DMS79 (cell line): ENCODE measurements around the gene MFN1.
"Not testable (repeated sequence)": the region's sequence is repeated elsewhere in the genome, so short reads cannot be mapped to it uniquely, and the experiment has no call there.

Source experiments
- DNase-seq: peaks from one replicate; lab custom pipeline; 2025; lab: John Stamatoyannopoulos, UW

MFN1 gene

DNA sequence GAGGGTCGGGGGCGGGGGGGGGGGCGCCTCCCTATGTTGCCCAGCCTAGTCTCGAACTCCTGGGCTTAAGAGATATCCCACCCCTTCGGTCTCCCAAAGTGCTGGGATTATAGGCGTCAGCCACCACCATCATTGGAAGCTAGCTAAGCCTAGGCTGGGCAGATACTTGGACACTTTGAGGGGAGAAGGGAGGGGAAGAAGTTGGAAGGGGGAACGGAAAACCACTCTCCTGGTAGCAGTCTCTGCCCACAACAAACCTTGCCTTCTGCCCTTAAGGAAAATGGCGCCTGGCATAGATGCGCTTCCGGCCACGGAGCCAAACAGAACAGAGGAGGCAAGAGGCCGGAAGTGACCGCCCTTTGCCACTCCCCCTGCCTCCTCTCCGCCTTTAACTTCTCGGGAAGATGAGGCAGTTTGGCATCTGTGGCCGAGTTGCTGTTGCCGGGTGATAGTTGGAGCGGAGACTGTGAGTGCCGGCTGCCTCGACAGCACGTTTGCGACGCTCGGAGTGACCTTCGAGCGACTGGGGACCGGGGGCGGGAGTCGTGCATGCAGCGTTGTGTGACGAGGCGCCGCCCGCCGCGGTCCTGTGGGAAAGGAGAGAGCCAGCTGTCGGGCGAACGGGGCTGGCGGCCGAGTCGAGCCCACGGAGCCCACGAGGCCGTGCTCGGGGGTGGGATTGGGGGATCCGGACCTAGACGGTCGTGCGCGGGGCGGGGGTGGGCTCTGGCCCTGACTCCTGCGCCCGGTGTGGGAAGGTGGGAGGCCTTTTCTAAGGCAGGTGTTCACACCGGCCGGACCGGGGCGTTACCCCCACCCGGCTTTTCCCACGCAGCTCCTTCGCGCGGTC, at the start of gene MFN1:
MFN1 (plus strand) TSS at position 365 of the 850 bp plus-strand sequence. CDS start 1,143 bp downstream, outside the sequence.
- peak; percentile 94 for DNase-seq

DNA sequence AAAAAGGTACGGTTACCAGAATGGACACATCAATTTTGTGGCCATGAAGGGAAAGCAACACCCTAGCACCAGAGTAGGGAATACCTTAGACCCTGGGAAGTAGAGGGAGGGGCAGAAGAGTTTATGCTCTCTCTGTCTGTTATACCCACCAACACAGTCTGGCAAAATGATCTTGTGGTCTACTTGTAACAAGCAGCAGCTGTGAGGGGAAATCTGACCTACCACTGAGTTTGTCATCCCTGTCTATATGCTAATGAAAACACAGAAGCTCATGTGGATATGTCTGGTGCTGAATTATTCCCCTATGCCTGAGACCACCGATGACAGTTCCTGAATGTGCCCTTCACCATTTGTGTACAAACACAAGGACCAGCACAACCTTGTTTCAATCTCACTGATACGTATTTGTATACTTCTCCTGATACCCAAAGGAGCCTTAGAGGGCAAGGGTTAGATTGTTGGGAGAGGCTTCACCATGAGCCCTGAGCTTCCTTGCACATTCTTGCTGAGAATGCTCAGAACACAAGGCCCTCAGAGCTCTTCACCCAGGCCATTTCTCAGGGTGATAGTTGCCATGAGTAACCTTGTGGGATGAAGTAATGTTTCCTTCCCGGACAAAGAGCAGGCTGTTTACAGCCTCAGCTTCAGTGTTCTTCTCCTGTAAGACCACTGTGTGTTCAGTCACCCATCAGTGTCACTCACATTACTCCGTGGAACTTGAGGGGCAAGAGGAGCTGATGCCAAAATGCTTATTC, 49.4 kb upstream of the MFN1 start:
- no peak for DNase-seq

- DNase-seq: no peak
Observed at GRCh38 chr3:179299316-179299715, 48.2 kb upstream of the MFN1 start.

GRCh38 chr3:179299999-179300613, 47.4 kb upstream of the MFN1 start:
- DNase-seq: no peak

DNA sequence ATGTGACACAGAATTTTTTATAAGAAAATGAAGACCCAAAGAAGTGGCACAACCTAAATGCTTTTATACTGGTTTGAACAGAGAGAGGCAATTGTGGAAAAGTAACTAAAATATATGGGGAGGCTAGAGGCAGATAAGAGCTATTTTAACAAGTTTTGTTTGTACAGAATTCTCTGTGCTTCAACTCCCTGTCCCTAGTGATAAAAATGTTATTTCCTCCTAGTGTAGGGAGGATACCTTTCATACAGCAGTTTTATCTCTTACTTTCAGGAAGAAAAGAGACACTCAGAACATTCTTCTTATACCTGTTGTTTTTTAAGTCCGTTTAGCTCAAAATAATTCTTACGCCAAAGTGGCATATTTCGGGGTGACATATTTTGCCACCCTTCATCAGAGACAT, 45.9 kb upstream of the MFN1 start:
- DNase-seq: no peak

DNA sequence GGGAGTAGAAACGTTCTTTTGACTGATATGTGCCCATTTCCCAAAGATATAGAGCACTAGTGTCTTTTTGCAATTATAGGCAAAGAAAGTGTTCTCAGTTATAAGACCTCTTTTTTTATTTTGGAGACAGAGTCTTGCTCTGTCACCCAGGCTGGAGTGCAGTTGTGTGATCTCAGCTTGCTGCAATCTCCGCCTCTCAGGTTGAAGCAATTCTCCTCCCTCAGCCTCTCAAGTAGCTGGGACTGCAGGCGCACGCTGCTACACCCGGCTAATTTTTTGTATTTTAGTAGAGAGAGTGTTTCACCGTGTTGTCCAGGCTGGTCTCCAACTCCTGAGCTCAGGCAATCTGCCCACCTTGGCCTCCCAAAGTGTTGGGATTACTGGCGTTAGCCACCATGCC, 45.4 kb upstream of the MFN1 start:
- DNase-seq: no peak

- DNase-seq: no peak
Observed at GRCh38 chr3:179304605-179305004, 42.9 kb upstream of the MFN1 start.

- DNase-seq: not testable (repeated sequence)
Observed at GRCh38 chr3:179307362-179307761, 40.1 kb upstream of the MFN1 start.

DNA sequence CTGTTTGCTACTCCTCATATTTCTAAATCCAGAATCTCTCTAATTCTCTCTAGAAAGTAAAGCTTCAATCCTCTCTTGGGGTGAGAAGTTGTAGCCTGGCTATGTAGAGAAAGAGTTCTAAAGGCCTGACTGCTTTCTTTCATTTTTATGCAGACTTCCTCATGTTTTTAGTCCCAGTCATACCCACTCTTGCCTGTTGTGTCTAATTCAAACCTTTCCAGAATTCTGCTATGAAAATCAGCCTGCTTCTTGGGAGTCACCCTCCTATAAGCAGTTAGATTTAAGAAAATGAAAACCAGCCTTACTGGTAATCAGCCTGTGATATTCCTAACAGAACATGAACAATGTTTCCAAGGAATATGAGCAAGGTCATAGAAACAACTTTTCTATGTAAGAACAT, 39.5 kb upstream of the MFN1 start:
- no peak for DNase-seq

- no peak for DNase-seq
Observed at GRCh38 chr3:179309225-179310078, 38.1 kb upstream of the MFN1 start.

DNA sequence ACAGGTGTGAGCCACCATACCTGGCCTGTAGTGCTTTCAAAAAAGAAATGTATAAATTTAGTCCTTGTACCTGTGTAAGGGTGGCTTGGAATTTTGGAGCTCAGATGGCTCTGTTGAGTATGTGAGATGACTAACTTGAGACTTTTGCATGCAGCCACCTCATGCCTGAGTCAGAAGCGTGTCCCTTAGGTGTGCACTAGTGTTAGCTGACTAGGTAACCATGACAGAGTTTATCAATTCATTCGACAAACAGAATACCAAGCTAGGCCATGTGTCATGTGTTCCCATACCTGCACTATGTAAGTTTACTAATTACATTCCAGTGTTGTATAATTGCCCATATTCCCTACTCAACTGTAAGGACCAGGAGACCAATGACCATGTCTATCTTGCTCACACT, 28.6 kb upstream of the MFN1 start:
- DNase-seq: no peak

- DNase-seq: no peak
Observed at GRCh38 chr3:179321668-179322285, 25.7 kb upstream of the MFN1 start.

DNA sequence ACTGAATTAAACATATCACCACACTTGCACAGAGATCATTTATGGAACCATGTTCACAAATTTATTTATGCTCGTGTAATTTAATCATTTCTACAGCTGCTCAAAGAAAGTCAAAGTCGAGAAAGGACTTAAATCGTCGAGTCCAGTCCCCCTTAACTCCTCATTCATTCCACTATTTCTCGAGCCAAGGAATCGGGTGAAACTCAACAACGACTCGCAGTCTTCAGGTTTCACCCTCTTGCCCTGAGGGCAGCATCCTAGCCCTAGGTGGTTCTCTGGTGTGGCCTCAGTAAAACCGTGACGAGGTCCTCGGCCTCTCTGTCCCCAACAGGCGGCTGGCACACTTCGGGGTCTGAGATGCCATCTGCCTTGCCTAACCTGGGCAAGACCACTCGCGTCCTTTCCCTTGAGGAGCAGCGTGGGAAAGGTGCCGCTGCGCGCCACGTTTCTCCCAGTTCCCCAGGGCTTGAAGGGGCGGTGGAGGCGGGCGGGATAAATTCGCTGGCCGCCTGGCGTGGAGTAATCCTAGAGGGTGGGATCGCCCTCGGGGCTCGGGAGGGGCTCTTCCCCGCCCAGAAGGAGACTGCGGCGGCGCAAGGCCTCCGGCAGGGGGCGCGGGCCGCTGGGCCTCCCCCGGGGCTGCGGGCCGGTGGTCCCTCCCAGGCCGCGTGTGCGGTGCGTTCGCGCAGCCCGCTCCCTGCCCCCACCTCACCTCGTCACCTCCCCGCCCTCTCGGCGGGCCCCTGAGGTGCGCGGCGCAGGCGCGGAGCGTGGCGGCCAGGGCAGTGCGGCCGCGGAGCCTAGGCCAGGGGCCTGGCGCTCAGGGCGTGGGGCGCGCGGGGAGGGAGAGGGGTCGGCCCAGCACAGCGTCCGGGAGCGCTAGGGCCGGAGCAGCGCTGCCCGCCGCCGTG, 25.0 kb upstream of the MFN1 start, which contains the start of gene ZNF639:
ZNF639 (plus strand) TSS at position 746 of the 911 bp plus-strand sequence. CDS start 5,263 bp downstream, outside the sequence.
- peak; percentile 40 for DNase-seq

- peak; percentile 13 for DNase-seq
Observed at GRCh38 chr3:179323197-179324110, 24.1 kb upstream of the MFN1 start.

- no peak for DNase-seq
Observed at GRCh38 chr3:179324270-179324754, 23.2 kb upstream of the MFN1 start.

DNA sequence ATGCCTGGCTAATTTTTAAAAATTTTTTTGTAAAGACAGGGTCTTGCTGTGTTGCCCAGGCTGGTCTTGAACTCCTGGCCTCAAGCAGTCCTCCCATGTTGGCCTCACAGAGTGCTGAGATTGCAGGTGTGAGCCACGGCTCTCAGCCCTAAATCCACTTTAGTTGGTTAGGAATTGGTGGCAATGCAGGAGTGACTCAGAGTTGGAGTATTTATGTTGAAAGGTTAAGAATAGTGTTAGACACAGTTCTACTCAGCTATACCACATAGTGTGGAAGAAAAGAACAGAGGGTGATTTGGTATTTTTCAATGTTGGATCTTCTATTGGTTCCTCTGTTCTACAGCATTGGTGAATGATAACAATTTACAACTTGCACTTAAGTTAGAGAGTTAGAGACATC, 17.1 kb upstream of the MFN1 start:
- no peak for DNase-seq

- no peak for DNase-seq
Observed at GRCh38 chr3:179332240-179332639, 15.3 kb upstream of the MFN1 start.

DNA sequence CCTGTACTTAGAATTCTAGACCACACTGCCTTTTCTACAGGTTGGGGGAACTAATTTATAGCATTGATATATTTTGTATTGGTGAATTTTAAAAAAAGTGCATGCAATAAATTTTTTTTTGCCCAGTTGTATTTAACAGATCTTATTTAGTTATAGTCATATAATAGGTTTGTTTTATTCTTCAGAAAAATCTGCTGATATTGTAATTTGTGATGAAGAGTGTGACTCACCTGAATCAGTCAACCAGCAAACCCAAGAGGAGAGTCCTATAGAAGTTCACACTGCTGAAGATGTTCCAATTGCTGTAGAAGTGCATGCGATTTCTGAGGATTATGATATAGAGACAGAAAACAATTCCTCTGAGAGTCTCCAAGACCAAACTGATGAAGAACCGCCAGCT, 14.4 kb upstream of the MFN1 start:
- DNase-seq: no peak
